ENCODE measurements around the gene GALNT16.

Gene GALNT16

GRCh38 chr14:69398053-69398817 is 138.3 kb downstream of the GALNT16 start, which contains the start of the genes ERH and SLC39A9:
Gene ERH (minus strand): TSS chr14:69398299. CDS start chr14:69398233, 66 bp downstream.
Gene SLC39A9 (plus strand): TSS chr14:69398692. CDS start chr14:69399370, 678 bp downstream.
- no peak for TF ChIP-seq CTCF (IDR thresholded peaks at IDR 0.05; ENCODE audit: extremely low read depth, missing control alignments)
- peak; percentile 89 for DNase-seq (ENCODE audit: low spot score)

GRCh38 chr14:69398818-69399210 is 138.9 kb downstream of the GALNT16 start:
- no peak for TF ChIP-seq CTCF (IDR thresholded peaks at IDR 0.05; ENCODE audit: extremely low read depth, missing control alignments)
- DNase-seq (ENCODE audit: low spot score): no peak

- DNase-seq (ENCODE audit: low spot score): no peak
- no peak for TF ChIP-seq CTCF (IDR thresholded peaks at IDR 0.05; ENCODE audit: extremely low read depth, missing control alignments)
Observed at GRCh38 chr14:69399750-69400149, 139.8 kb downstream of the GALNT16 start.

GRCh38 chr14:69400154-69400553 is 140.2 kb downstream of the GALNT16 start:
- no peak for TF ChIP-seq CTCF (IDR thresholded peaks at IDR 0.05; ENCODE audit: extremely low read depth, missing control alignments)
- DNase-seq (ENCODE audit: low spot score): no peak

- TF ChIP-seq CTCF (IDR thresholded peaks at IDR 0.05; ENCODE audit: extremely low read depth, missing control alignments): no peak
- DNase-seq (ENCODE audit: low spot score): no peak
Observed at GRCh38 chr14:69401841-69402240, 141.9 kb downstream of the GALNT16 start.

- no peak for TF ChIP-seq CTCF (IDR thresholded peaks at IDR 0.05; ENCODE audit: extremely low read depth, missing control alignments)
- DNase-seq (ENCODE audit: low spot score): no peak
Observed at GRCh38 chr14:69404478-69404877, 144.5 kb downstream of the GALNT16 start.

- TF ChIP-seq CTCF (IDR thresholded peaks at IDR 0.05; ENCODE audit: extremely low read depth, missing control alignments): no peak
- DNase-seq (ENCODE audit: low spot score): no peak
Observed at GRCh38 chr14:69404883-69405282, 144.9 kb downstream of the GALNT16 start.
